NCI-H524 (cell line): ENCODE results near the gene ZNF726.
"Not testable (repeated sequence)": the region's sequence is repeated elsewhere in the genome, so short reads cannot be mapped to it uniquely, and the experiment has no call there.

Source experiments
- DNase-seq, 2 experiments: peaks; one replicate each; lab custom pipeline; 2025; lab: John Stamatoyannopoulos, UW

ZNF726 gene

DNA sequence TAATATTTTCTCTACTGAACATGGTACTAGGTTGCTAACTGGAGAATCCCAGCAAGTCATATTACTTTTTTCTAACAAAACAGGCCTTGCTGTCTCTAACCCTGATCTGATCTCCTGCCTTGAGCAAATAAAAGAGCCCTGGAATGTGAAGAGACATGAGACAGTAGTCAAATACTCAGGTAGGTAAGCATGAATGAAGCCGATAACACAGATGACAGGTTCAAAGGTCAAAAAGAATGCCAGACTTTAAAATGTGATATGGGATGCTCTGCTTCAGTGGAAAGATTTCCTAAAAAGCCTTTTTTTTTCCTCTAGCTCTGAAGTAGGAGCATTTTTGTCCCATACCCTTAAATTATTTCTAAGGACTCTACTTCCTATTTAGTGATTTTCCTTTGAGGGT lies 28.7 kb downstream of the ZNF726 start:
- no peak for DNase-seq

DNA sequence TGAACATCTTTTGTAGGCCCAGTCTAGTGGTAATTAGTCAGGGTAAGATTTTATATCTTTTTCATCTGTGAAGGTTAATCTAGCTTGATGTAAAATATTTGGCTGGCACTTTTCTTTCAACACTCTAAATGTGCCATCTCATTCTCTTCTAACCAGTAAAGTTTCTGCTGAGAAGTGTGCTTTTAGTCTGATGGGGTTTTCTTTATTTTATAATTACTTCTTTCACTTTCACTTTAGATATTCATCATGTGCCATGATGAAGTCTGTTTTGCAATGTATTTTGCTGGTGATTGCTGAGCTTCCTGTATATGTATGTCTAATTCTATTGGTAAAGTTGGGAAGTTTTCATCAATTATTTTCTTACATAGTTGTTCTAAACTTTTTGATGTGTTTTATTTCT lies 31.9 kb downstream of the ZNF726 start:
- no peak for DNase-seq

DNA sequence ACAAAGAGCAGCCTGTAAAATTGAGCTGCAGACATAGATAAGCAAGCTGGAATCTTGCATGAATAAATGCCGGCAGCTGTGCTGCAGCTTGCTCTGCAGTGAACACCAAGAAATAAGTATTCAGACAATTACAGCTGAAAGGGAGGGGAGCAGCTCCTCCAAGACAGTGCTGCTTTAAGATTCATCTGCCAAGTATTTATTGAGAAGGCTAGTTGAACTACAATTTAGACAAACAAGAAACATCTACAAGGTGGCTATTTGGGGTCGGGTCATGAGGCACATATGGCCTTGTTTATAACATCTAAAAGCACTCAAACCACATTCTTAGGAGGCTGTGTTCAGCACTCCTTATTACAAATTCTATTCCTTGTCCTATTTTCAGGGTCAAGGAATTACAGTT lies 34.9 kb downstream of the ZNF726 start:
- no peak for DNase-seq

DNA sequence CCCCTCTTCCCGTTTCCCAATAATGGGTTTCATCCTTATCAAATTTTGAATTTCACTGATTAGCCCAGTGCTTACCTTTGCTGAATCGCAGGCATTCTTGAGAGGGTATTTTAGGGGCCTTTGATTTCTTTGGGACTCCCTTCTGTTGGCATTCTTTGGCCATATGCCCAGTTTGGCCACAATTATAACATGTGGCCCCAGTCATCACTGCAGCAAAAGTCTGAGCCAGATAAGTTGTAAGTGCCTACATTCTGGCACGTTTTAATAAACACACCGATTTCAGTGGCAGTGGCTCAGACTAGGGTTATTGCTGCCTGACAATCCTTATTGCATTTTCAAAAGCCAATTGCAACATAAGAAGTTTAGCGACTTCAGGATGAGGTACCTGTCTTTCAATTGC lies 41.4 kb downstream of the ZNF726 start:
- no peak for DNase-seq

DNA sequence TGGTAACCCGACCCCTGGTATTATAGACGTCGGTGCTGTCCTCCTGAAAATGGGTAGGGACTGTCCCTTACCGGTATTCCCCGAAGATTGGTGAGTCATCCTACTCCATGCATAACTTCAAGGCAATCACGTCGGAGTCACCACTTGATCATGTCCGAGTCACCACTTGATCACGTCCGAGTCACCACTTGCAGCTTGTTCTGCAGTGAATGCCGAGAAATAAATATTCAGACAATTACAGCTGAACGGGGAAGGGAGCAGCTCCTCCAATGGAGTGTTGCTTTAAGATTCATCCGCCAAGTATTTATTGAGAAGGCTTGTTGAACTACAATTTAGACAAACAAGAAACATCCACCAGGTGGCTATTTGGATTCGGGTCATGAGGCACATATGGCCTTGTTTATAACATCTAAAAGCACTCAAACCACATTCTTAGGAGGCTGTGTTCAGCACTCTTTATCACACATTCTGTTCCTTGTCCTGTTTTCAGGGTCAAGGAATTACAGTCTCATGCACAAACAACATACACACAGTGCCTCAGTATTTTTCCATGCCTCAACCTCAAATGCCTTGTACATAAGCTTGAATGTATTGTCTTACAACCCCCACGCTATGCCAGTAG lies 43.1 kb downstream of the ZNF726 start:
- no peak for DNase-seq

DNA sequence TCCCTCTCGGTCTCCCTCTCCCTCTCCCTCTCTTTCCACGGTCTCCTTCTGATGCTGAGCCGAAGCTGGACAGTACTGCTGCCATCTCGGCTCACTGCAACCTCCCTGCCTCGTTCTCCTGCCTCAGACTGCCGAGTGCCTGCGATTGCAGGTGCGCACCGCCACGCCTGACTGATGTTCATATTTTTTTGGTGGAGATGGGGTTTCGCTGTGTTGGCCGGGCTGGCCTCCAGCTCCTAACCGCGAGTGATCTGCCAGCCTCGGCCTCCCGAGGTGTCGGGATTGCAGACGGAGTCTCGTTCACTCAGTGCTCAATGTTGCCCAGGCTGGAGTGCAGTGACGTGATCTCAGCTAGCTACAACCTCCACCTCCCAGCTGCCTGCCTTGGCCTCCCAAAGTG lies 48.7 kb downstream of the ZNF726 start:
- DNase-seq = not testable (repeated sequence)

DNA sequence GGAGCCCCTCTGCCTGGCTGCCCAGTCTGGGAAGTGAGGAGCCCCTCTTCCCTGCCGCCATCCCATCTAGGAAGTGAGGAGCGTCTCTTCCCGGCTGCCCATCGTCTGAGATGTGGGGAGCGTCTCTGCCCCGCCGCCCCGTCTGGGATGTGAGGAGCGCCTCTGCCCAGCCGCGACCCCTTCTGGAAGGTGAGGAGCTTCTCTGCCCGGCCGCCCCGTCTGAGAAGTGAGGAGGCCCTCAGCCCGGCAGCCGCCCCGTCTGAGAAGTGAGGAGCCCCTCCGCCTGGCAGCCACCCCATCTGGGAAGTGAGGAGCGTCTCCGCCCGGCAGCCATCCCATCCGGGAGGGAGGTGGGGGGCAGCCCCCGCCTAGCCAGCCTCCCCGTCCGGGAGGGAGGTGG lies 49.2 kb downstream of the ZNF726 start:
- not testable (repeated sequence) for DNase-seq

DNA sequence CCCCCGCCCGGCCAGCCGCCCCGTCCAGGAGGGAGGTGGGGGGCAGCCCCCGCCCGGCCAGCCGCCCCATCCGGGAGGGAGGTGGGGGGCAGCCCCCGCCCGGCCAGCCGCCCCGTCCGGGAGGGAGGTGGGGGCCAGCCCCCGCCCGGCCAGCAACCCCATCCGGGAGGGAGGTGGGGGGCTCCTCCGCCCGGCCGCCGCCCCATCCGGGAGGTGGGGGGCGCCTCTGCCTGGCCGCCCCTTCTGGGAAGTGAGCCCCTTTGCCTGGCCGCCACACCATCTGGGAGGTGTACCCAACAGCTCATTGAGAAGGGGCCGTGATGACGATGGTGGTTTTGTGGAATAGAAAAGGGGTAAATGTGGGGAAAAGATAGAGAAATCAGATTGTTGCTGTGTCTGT lies 49.6 kb downstream of the ZNF726 start:
- DNase-seq = not testable (repeated sequence)

DNA sequence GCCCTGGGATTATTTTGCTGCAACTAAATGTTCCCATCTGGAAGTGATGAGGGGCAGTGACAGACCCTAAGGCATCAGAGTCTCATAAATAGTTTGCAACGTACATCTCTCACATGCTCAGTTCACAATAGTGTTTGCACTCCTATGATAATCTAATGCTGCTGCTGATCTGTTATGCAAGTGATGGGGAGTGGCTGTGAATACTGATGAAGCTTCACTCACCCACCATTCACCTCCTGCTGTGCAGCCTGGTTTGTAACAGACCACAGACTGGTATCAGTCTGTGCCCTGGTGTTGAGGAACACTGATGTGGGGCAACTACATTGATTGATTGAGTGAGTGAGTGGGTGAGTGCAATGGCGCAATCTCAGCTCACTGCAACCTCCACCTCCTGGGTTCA lies 54.9 kb downstream of the ZNF726 start:
- no peak for DNase-seq

DNA sequence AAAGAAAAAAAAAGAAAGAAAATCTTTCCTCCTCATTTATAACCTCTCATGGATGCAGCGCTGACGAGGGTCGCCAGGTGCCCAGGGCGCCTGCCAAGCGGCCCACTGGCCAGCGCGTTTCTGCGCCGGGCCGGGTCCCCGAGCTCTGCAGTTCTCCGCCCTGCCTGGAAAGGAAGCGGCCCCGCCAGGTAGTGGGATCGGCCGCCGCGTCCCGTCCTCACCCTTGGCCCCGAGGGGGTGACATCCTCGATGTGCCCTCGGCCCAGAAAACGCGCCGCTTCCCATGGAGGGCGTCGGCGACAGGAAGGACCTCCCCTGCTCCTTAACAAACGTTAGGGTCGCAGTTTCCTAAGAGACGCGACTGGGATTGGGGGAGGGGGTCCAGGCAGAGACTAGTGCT lies 56.9 kb downstream of the ZNF726 start:
- no peak for DNase-seq

DNA sequence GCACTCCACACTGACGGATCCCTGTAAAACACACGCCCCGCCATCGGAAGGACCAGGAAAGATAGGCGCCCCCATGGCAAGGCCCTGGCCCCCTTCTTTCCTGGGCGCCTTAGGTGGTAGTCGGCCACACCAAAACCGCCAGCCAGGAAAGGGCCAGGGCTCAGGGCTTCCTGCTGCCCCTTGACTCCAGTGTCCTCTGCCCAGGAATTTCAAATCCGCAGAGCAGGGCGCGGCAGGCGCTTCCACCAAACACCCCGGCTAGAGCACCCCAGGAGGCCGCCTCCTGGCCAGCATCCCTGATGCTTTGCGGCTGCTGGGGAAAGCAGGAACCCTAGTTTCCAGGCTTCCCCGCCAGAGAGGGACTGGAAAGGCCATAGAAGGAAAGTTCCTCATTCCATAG lies 57.5 kb downstream of the ZNF726 start:
- no peak for DNase-seq

DNA sequence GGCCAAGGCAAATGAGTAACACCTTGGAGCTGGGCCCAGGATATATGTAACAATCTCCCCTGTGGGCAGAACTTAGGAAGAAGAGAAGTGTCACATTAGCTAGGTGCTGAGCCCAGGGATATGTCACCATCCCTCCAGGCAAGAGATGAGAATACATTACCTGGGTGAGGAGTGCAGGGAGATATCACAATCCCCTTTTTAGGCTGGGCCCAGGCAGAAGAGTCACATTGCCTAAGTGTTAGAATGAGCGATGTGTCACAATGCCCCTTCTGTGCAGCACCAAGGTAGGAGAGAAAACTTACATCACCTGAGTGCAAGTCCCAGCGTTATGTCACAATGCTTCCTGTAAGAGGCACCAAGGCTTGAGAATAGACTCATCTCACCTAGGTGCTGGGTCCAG lies 60.3 kb downstream of the ZNF726 start:
- no peak for DNase-seq

DNA sequence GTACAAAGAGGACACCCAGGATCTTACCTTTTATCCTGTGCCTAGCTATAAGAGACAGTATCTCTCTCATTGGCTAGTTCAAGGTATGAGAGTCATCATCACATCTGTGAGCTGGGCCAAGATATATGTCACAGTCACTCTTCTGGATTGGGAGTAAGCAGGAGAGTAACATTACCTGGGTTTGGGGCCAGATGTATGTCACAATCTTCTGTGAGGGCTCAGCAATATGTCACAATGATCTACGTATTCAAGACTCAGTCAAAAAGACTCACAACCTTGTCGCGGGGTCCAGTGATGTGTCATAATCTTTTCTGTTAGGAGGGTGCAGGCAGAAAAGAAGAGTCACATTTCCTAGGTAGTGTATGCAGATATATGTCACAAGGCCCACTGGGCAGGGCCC lies 61.9 kb downstream of the ZNF726 start:
- not testable (repeated sequence) for DNase-seq

DNA sequence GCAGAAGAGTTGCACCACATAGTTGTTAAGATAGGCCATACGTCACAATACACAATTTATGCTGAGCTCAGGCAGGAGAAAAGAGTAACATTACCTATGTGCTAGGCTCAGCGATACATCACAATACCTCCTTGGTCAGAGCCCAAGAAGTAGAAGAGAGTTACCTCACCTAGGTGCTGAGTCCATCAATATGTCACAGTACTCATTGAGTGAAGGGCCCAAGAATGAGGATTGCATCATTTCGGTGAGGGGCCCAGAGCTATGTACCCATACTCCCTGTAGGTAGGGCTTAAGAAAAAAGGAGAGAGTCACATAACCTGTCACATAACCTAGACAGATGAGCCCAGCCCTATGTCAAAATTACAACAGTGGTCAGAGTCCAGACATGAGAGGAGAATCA lies 62.6 kb downstream of the ZNF726 start:
- DNase-seq = not testable (repeated sequence)

DNA sequence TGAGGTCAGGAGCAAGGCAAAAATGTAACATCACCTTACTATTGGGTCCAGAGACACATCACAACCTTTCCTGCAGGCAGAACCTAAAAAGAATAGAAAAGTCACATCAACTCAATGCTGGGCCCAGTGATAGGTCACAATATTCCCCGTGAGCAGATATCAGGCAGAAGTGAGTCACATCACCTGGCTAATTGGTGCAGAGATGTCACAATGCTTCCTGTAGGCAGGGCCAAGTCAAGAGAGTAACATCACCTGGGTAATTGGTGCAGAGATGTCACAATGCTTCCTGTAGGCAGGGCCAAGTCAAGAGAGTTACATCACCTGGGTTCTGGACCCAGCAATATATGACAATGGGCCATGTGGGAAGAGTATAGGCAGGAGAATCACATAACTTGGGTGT lies 63.4 kb downstream of the ZNF726 start:
- DNase-seq = no peak

DNA sequence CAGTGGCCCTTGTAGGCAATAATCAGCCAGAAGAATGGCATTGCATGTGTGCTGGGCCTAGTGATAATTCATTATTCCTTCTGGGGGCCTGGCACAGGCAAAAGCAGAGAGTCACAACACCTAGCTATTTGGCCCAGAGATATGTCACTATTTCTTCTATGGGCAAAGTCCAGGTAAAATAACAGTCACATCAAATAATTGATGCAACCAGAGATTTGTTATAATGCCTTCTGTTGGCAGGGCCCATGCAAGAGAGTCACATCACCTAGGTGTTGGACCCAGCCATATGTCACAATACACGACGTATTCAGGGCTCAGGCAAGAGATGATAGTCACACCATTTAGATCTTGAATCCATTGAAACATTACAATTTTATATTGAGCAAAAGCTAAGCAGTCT lies 66.1 kb downstream of the ZNF726 start:
- DNase-seq = no peak

DNA sequence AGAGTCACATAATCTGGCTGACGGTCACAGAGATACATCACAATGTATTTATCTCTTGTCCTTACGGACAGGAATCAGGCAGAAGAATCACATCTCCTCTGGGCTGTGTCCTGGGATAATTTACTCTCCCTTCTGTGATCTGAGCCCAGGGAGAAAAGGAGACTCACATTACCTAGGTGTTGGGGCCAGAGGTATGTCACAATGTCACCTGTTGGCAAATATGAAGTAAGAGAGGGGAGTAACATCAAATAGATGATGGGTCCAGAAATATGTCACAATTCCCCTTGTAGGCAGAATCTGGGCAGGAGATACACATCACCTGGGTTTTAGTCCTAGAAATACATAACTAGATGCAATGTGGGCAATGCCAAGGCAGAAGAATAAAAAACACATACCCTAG lies 67.2 kb downstream of the ZNF726 start:
- DNase-seq = no peak

DNA sequence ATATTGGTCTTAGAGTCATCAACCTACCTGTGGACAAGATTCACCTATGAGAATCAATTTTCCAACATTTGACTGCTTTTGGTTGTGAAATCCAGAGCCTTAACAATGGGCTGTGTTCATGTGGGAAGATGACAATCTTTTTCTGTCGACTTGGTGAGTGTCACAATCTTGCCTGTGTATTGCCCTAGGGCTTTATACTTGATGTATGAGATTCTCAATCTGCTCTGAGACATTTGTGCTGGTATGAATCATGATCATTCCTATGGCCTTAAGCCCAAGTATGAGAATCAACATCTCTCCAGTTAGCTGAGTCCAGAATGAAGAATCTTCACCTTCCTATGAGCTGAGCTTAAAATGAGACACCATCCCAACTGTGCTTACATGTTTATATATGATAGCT lies 68.7 kb downstream of the ZNF726 start:
- DNase-seq = no peak
